Measurements from ENCODE around the gene RAB9A.
"Not testable (repeated sequence)": the region's sequence is repeated elsewhere in the genome, so short reads cannot be mapped to it uniquely, and the experiment has no call there.

The RAB9A gene

GRCh38 chrX:13702111-13702789 lies 13.3 kb downstream of the RAB9A start:
- DNase-seq (no peak), ATAC-seq (no peak)

GRCh38 chrX:13703135-13703534 lies 14.2 kb downstream of the RAB9A start:
- ATAC-seq (no peak), DNase-seq (no peak)

GRCh38 chrX:13703589-13703988 lies 14.7 kb downstream of the RAB9A start:
- ATAC-seq (no peak), DNase-seq (no peak)

DNA sequence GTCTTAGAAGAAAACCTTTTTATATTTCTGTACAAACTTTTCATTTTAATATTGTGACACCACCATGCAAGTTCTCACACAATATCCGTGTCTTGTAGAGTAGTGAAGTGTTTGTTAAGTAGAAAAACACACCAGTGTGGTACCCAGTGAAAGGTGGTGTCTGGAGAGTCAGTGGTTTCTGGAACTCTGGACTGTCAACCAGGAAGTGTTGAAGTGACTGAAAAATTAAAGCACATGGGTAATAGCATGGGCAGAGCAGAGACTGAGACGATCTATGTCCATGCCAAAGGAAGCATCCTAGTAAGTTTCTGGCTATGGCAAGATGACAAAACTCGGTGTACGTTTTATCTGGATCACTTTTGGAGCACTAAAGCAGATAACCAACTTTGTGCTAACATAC lies 22.2 kb downstream of the RAB9A start:
- ATAC-seq = no peak
- no peak for DNase-seq

DNA sequence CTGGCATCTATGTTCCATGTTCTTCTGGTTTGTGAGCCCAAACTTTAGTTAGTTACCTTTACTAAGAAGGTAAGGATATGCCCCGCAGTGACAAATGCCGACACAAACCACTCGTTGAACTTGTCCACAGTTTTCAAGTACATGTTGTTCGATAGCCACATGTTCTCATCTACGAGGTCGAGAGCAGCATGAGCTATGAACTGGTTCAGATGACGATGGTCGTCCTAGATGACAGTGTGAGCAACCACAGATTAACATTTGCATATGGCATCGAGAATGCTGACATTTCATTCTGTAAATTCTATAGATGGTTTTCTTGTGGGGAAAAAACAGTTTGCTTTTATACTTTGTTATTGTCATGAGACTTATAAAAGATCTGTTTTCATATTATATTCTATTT lies 27.5 kb downstream of the RAB9A start:
- DNase-seq (no peak), ATAC-seq (no peak)

GRCh38 chrX:13716905-13717304 lies 28.0 kb downstream of the RAB9A start:
- DNase-seq = peak; percentile 10
- no peak for ATAC-seq

- ATAC-seq (no peak), DNase-seq (no peak)
These were observed 29.0 kb downstream of the RAB9A start for GRCh38 chrX:13717700-13718472.

DNA sequence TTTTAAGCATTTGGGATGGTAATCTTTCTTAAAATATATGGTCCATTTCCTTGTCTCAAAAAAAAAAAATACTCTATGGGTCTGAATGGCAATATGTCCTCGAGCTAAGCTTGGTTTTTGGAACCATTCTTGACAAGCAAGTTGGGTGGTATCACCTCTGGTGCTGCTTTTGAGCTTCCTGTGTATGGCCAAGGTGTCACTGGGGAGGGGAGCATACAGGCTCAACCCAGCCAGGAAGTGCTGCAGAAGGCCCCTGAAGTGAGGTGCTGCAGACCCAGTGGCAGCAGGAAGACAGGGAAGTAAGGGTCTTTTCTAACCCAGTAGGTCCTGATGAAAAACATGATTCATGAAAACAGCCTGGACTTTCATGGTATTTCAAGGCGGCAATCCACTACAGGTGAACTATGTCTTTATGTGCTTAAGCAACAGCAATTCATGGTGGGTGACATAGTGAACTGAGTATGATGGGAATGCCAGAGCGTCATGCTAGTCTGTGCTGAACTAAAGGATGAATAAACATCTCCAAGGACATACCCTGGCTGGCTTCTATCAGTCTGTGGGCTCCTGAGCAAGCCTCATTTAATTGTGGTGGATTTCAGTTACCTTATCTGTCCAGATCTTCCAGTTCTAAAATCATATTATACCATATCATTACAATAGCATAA lies 30.4 kb downstream of the RAB9A start:
- ATAC-seq = no peak
- no peak for DNase-seq

DNA sequence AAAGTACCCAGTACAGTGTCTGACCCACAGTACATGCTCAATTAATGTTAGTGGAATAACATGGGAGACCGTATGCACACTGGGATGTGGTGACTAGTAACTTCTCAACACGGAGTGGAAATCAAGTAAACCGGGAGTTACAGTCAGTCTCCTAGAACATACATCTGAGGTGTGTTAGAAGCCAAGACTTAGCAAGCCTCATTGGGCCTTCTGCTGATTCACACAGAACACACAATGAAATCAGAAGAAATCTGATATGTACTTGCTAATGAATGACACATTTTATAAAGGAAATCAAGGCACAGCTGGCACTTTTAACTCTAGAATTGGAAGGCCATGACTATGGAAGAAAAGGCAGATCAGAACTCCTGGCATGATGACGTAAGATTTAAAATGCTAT lies 32.4 kb downstream of the RAB9A start:
- ATAC-seq = no peak
- DNase-seq = no peak

GRCh38 chrX:13721819-13722519 lies 33.0 kb downstream of the RAB9A start:
- ATAC-seq = no peak
- no peak for DNase-seq

GRCh38 chrX:13724878-13725277 lies 36.0 kb downstream of the RAB9A start:
- peak; percentile 19 for DNase-seq
- ATAC-seq = not testable (repeated sequence)

DNA sequence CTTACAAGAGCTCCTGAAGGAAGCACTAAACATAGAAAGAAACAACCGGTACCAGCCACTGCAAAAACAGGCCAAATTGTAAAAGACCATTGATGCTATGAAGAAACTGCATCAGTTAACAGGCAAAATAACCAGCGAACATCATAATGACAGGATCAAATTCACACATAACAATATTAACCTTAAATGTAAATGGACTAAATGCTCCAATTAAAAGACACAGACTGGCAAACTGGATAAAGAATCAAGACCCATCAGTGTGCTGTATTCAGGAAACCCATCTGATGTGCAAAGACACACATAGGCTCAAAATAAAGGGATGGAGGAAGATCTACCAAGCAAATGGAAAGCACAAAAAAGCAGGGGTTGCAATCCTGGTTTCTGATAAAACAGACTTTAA lies 37.7 kb downstream of the RAB9A start:
- DNase-seq, ATAC-seq: not testable (repeated sequence)

DNA sequence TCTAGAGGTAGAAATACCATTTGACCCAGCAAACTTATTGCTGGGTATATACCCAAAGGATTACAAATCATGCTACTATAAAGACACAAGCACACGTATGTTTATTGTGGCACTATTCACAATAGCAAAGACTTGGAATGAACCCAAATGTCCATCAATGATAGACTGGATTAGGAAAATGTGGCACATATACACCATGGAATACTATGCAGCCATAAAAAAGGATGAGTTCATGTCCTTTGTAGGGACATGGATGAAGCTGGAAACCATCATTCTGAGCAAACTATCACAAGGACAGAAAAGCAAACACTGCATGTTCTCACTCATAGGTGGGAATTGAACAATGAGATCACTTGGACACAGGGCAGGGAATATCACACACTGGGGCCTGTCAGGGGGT lies 41.6 kb downstream of the RAB9A start:
- not testable (repeated sequence) for ATAC-seq, DNase-seq

DNA sequence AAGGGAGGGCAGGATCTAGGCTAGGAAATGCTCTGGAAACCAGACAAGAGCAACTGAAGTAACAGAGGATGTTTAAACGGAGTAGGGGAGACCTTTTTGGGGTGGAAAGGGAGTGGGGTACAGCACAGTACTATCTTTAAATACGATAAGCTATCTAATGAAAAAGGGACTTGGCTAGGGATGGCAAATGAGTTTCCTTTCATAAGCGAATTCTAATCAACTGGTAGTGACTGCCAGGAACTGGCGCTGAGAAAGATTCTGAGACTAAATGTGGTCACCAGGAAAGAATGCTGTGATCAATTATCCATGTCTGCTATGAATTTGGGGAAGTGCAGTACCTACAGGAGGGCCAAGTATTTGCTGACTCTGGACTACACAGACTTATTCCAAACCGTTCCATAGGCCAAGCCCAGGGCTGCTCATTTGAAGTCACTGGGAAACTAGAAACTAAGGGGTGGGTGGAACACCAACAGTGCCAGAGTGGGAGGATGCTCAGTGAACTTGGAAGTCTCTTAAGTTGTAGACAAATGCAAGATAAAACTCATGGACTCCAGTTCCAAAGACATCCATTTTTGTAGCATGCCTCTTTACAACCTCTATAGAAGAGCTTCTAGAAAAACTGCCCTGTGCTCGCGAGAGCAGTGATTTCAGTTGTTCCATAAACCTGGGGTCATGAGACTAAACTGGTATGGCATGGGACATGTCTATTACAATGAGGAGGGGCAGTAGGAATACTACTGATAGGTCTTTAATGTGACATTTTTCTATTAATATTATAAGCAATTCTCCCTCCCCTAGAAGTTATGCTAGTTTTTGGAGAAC lies 43.5 kb downstream of the RAB9A start:
- ATAC-seq = no peak
- no peak for DNase-seq

DNA sequence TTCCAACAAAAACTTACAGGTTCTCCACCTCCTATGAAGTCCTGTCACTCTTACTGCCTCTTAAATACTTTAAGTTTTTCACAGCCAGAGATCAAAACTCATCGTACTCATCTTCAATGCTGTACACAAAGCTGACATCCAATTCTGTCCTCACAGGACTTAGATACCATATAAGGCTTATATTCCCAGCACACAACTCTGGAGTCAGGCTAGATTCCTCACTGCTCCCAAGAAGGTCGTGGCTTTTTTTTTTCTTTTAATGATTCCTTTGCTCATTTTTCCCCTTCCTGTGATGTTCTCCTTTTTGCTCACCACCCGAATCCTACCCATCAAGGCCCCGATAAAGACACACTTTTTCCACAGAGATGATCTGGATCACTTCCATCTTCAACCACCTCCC lies 44.6 kb downstream of the RAB9A start:
- DNase-seq = no peak
- no peak for ATAC-seq

DNA sequence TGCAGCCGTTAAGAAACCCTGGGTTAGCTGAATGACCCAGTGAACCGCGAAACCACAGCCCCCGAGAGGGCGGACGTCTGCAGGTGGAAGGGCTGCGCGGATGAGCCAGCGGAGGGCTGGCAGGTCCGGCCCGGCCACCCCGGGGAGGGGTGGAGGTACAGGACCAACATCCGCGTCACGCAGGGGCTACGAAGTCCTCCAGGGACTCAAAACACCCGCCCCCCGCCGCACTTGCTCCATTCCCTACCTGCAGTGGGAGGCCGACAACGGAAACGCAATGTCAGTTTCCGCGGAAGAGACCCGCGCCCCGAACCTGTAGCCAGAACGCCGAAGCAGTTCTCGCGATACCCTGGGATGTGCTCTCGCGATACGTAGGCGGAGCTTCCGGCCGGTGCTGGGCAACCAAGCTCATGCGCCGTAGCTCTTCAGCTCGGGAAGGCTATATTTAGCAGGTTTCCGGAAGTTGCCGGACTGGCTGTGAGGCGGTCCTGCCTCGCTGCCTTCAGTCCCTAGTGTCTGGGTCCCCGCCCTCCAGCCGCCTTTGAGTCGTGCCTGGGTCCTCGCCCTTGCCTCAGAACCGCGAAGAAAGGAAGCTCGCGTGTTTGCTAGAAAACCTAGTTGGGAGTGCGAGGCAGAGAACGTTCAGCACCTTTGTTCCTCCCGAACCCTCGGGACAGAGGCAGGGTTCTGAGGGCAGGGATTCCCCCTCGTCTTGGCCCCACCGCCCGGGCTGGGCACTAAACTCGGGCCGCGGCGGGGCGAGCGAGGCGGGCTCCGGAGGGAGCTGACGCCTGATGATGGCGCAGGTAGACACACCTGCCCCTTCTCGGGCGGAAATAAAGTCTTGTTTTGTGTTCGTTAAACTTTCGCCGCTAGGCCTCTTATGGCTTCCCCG lies 45.6 kb downstream of the RAB9A start, which contains the start of the genes OFD1 and TRAPPC2:
Gene OFD1, plus strand, starts transcription at position 471 of the 895 bp plus-strand sequence. Its CDS starts 324 bp downstream, at position 795.
Gene TRAPPC2, minus strand, starts transcription at position 343 of the 895 bp plus-strand sequence. CDS start 14,657 bp downstream, outside the sequence.
- DNase-seq (peak; percentile 85), ATAC-seq (peak; percentile 98)

- DNase-seq = no peak
- ATAC-seq = no peak
These were observed 52.8 kb downstream of the RAB9A start for GRCh38 chrX:13741695-13742094.

DNA sequence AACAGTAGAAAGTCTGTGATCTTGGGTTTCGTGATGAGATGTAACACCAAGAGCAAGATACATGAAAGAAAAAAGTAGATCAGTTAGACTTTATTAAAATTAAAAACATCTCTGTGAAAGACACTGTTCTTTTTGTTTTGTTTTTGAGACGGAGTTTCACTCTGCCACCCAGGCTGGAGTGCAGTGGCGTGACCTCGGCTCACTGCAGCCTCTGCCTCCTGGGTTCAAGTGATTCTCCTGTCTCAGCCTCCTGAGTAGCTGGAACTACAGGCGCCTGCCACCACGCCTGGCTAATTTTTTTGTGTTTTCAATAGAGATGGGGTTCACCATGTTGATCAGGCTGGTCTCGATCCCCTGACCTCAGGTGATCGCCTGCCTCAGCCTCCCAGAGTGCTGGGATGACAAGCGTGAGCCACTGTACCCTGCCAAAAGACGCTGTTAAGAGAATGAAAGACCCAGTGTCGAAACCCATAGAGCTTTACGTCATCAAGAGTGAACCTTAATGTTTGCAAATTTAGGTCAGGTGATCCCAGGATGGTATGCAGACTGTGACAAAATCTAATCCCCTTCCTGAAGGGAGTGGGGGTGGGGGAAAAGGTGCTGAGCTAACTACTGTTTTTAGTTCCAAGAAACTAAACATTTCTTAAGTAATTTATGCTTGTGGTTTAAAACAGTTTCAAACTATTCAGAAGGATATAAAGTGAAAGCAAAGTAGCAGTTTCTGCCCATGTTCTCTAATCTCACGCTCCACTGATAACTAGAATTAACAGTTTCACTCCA lies 53.7 kb downstream of the RAB9A start:
- DNase-seq (peak; percentile 24), ATAC-seq (peak; percentile 85)

- ATAC-seq = no peak
These were observed 58.9 kb downstream of the RAB9A start for GRCh38 chrX:13747836-13748235.

DNA sequence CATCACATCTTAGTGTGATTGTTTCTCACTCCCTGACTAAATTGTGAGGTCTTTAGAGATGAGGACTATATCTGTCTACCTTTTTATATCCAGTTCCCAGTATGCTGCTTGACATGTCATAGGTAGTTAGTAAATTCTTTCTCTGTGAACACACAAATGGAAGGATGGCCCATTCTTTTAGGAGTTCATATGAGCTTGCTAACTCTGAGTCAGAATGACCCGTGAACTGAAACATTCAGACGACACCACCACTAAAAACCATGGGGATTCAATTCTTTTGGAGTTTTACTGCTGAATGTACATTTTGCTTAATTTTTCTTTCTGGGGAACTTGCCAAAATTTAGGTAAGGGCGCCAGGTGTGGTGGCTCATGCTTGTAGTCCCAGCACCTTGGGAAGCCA lies 59.6 kb downstream of the RAB9A start:
- ATAC-seq (no peak), DNase-seq (no peak)

More at GRCh38 chrX:13747836-13748235, 58.9 kb downstream of the RAB9A start:
- DNase-seq = no peak
